ENCODE measurements around the gene PDLIM5. TPM values are rescaled to one million over a fixed set of nuclear protein-coding genes. Genes with fewer than 3 reads are reported as not detected.
A peak's percentile ranks its signal among the peaks of the same experiment; 100 is the strongest.
"Not testable (repeated sequence)": the region's sequence is repeated elsewhere in the genome, so short reads cannot be mapped to it uniquely, and the experiment has no call there.

Gene PDLIM5
- total RNA-seq, 1 donor from 2014 or later, result 1,169 TPM

- ATAC-seq (no peak), DNase-seq (no peak)
- intact Hi-C loops (cut with micrococcal nuclease), result no loop called here
Measured at GRCh38 chr4:94605241-94605805, 153.6 kb downstream of the PDLIM5 start.

- DNase-seq (no peak), ATAC-seq (no peak)
- intact Hi-C loops (cut with micrococcal nuclease), result no loop called here
Measured at GRCh38 chr4:94610145-94610544, 158.4 kb downstream of the PDLIM5 start.

- ATAC-seq, result no peak
- intact Hi-C loops (cut with micrococcal nuclease), result no loop called here
- DNase-seq, result no peak
Measured at GRCh38 chr4:94613248-94613647, 161.5 kb downstream of the PDLIM5 start.

GRCh38 chr4:94615451-94615850 lies 163.7 kb downstream of the PDLIM5 start:
- ATAC-seq (no peak), DNase-seq (no peak)
- intact Hi-C loops (cut with micrococcal nuclease), result no loop called here

GRCh38 chr4:94621491-94622080 lies 169.8 kb downstream of the PDLIM5 start:
- intact Hi-C loops (cut with micrococcal nuclease), result no loop called here
- no peak for DNase-seq
- no peak for ATAC-seq

GRCh38 chr4:94623126-94623911 lies 171.6 kb downstream of the PDLIM5 start:
- DNase-seq, result no peak
- peak; percentile 13 for ATAC-seq
- intact Hi-C loops (cut with micrococcal nuclease), result no loop called here

- intact Hi-C loops (cut with micrococcal nuclease), result no loop called here
- DNase-seq, result no peak
Measured at GRCh38 chr4:94626942-94627341, 175.2 kb downstream of the PDLIM5 start.

GRCh38 chr4:94629058-94629457 lies 177.3 kb downstream of the PDLIM5 start:
- not testable (repeated sequence) for ATAC-seq

More at GRCh38 chr4:94626942-94627341, 175.2 kb downstream of the PDLIM5 start:
- no peak for ATAC-seq

GRCh38 chr4:94629837-94630236 lies 178.1 kb downstream of the PDLIM5 start:
- intact Hi-C loops (cut with micrococcal nuclease), result no loop called here
- DNase-seq (no peak), ATAC-seq (no peak)

More at GRCh38 chr4:94629058-94629457, 177.3 kb downstream of the PDLIM5 start:
- DNase-seq; intact Hi-C loops (cut with micrococcal nuclease): not testable (repeated sequence)

- intact Hi-C loops (cut with micrococcal nuclease), result no loop called here
- ATAC-seq (no peak), DNase-seq (no peak)
Measured at GRCh38 chr4:94634271-94634670, 182.5 kb downstream of the PDLIM5 start.

GRCh38 chr4:94635177-94635576 lies 183.4 kb downstream of the PDLIM5 start:
- DNase-seq (no peak), ATAC-seq (no peak)
- intact Hi-C loops (cut with micrococcal nuclease), result no loop called here

- no peak for ATAC-seq
- intact Hi-C loops (cut with micrococcal nuclease), result no loop called here
- no peak for DNase-seq
Measured at GRCh38 chr4:94636004-94636403, 184.3 kb downstream of the PDLIM5 start.

- no peak for DNase-seq
- intact Hi-C loops (cut with micrococcal nuclease), result no loop called here
- peak; percentile 50 for ATAC-seq
Measured at GRCh38 chr4:94639298-94639697, 187.6 kb downstream of the PDLIM5 start.

GRCh38 chr4:94640151-94640550 lies 188.4 kb downstream of the PDLIM5 start:
- DNase-seq (peak; percentile 32), ATAC-seq (peak; percentile 76)
- intact Hi-C loops (cut with micrococcal nuclease), result no loop called here

GRCh38 chr4:94641702-94642560 lies 190.2 kb downstream of the PDLIM5 start:
- no peak for ATAC-seq
- intact Hi-C loops (cut with micrococcal nuclease), result no loop called here
- DNase-seq, result no peak

GRCh38 chr4:94642561-94642866 lies 190.8 kb downstream of the PDLIM5 start:
- no peak for ATAC-seq
- DNase-seq, result no peak
- intact Hi-C loops (cut with micrococcal nuclease), result no loop called here

- ATAC-seq (no peak), DNase-seq (no peak)
- intact Hi-C loops (cut with micrococcal nuclease), result no loop called here
Measured at GRCh38 chr4:94648699-94649098, 197.0 kb downstream of the PDLIM5 start.

- DNase-seq (no peak), ATAC-seq (no peak)
- intact Hi-C loops (cut with micrococcal nuclease), result no loop called here
Measured at GRCh38 chr4:94649381-94650133, 197.8 kb downstream of the PDLIM5 start.

- DNase-seq, result no peak
- no peak for ATAC-seq
- intact Hi-C loops (cut with micrococcal nuclease), result no loop called here
Measured at GRCh38 chr4:94650134-94650495, 198.4 kb downstream of the PDLIM5 start.
